Measurements from ENCODE around the gene ARL5C.
"Not testable (repeated sequence)": the region's sequence is repeated elsewhere in the genome, so short reads cannot be mapped to it uniquely, and the experiment has no call there.

The ARL5C gene

DNA sequence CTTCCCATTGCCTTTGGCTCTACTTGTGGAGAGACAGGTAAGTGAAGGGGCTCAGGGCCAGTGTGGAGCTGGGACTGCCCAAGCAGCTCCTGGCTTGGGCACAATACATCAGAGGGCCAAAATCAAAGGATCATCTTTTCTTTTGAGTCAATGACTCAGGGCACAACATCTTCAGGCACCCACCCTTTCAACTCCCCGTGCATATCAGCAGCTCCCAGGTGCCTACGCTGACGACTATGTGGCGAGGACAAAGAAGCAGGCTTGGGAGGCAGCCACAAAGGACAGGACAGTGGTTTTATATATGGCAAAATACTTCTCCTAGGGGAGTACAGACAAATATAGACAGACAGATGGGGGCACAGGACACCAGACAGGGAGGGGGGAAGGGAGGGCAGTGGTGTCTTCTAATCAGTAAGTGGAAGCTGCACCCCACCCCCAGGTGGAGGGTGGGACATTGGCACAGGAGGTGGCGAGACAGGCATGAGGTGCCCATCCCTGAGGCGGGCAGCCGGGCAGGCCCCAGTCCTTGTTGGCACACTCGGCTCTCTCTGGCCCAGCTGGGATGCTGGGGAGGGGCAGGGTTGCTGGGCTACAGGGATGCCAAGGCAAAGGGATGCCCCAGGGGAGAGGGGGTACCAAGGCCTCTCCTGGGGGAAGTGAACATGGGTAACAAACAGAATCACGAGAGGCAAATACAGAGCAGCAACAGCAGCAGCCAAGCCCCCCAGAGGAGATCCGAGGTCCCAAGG, 7.7 kb upstream of the ARL5C start:
- TF ChIP-seq, protein P1, sequence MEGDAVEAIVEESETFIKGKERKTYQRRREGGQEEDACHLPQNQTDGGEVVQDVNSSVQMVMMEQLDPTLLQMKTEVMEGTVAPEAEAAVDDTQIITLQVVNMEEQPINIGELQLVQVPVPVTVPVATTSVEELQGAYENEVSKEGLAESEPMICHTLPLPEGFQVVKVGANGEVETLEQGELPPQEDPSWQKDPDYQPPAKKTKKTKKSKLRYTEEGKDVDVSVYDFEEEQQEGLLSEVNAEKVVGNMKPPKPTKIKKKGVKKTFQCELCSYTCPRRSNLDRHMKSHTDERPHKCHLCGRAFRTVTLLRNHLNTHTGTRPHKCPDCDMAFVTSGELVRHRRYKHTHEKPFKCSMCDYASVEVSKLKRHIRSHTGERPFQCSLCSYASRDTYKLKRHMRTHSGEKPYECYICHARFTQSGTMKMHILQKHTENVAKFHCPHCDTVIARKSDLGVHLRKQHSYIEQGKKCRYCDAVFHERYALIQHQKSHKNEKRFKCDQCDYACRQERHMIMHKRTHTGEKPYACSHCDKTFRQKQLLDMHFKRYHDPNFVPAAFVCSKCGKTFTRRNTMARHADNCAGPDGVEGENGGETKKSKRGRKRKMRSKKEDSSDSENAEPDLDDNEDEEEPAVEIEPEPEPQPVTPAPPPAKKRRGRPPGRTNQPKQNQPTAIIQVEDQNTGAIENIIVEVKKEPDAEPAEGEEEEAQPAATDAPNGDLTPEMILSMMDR (IDR thresholded peaks at IDR 0.05; ENCODE audit: borderline replicate concordance, insufficient read depth, low read depth, low read length) = no peak
- H3K4me3 ChIP-seq (ENCODE audit: low read depth, low read length) = no peak overlapping the region

DNA sequence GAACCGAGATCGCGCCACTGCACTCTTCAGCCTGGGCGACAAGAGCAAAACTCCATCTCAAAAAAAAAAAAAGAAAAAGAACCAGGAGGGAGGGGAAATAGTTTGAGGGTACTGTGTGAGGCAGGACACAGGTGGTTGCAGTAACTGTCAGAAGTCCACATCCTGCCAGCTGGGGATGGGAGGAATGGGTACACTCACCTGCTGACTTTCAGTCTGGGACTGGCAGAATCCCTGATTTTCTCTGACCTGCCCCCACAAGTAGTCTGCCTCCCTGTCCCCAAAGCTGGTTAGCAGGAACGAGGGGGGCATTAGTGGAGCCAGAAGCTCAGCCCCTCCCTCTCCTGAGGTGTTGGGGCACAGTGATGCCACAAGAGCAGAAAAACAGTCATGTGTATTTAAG, 7.1 kb upstream of the ARL5C start:
- TF ChIP-seq, protein P1 (IDR thresholded peaks at IDR 0.05; ENCODE audit: borderline replicate concordance, insufficient read depth, low read depth, low read length) = no peak
- H3K4me3 ChIP-seq (ENCODE audit: low read depth, low read length) = no peak overlapping the region

DNA sequence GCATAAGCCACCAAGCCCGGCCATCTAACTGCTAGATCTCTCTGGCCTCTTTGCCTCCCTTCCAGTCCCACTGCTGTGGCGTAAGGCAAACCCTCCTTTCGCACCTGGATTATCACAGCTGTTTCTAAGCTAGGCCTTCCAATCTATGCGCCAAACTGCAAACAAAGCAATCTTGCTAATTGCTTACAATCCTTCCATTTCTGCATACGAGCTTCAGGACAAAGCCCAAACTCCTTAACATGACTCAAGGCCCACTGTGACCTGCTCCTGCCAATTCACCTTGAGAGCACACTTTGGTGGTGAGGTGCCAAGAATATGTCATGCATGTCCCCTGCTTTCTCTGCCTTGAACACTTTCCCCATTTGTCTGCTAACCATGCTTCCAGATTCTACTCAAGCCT, 6.0 kb upstream of the ARL5C start:
- TF ChIP-seq, protein P1 (IDR thresholded peaks at IDR 0.05; ENCODE audit: borderline replicate concordance, insufficient read depth, low read depth, low read length) = no peak
- no peak overlapping the region for H3K4me3 ChIP-seq (ENCODE audit: low read depth, low read length)

DNA sequence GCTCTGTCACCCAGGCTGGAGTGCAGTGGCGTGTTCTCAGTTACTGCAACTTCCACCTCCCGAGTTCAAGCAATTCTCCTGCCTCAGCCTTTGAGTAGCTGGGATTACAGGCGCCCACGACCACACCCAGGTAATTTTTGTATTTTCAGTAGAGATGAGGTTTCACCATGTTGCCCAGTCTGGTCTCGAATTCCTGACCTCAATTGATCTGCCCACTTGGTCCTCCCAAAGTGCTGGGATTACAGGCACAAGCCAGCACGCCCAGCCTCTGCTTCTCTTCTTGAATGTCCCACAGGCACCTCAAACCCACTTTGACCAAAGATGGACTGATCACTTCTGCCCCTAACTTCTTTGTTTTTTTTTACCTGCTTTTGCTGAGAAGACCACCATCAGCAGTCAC, 4.6 kb upstream of the ARL5C start:
- no peak overlapping the region for H3K4me3 ChIP-seq (ENCODE audit: low read depth, low read length)
- TF ChIP-seq, protein P1 (IDR thresholded peaks at IDR 0.05; ENCODE audit: borderline replicate concordance, insufficient read depth, low read depth, low read length) = no peak

DNA sequence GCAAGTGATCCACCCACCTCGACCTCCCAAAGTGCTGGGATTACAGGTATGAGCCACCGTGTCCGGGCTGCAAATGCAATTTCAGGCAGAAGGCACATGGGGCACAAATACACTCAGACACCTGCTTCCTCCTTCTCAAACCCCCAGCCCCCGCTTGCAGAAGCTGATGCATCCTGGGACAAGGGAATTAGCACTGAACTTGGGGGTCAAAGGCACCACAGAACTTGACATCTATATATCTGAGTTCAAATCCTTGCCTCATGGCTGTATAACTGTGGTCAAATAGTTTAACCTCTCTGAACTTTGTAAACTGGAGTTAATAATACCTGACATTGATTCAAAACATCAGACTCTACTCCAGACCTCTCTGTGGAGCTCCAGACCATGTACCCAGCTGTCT, 4.1 kb upstream of the ARL5C start:
- H3K4me3 ChIP-seq (ENCODE audit: low read depth, low read length) = no peak overlapping the region
- TF ChIP-seq, protein P1 (IDR thresholded peaks at IDR 0.05; ENCODE audit: borderline replicate concordance, insufficient read depth, low read depth, low read length) = no peak

DNA sequence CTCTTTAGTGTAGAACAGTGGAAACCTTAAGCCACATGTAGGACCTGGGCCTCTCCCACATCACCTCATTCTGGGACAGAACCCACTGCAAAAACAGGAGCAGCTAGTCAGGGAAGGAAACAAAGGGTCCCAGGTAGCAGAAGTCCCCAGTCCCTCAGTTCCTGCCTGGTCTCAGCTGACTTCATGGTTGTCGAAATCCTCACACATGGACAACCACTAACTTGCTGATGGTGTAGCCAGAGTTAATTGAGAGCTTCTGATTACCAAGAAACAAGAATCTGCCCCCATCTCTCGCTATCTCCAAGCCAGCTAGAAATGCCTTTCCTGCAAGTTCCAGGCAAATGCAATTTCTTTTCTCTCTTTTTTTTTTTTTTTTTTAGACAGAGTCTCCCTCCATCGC, 3.6 kb upstream of the ARL5C start:
- H3K4me3 ChIP-seq (ENCODE audit: low read depth, low read length) = no peak overlapping the region
- TF ChIP-seq, protein P1 (IDR thresholded peaks at IDR 0.05; ENCODE audit: borderline replicate concordance, insufficient read depth, low read depth, low read length) = no peak

DNA sequence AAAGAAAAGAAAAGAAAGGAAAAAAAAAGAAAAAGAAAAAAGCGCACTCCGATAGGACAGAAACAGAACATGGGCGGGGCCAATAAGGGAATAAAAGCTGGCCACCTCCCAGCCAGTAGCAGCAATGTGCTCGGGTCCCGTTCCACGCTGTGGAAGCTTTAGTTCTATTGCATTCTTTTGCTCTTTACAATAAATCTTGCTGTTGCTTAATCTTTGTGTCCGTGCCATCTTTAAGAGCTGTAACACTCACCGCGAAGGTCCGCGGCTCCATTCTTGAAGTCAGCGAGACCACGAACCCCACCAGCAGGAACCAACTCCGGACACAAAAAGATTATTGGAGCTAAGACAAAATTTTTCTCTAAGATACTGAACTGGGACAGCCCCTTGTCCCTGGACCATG, 3.1 kb upstream of the ARL5C start:
- no peak overlapping the region for H3K4me3 ChIP-seq (ENCODE audit: low read depth, low read length)
- TF ChIP-seq, protein P1 (IDR thresholded peaks at IDR 0.05; ENCODE audit: borderline replicate concordance, insufficient read depth, low read depth, low read length) = no peak

DNA sequence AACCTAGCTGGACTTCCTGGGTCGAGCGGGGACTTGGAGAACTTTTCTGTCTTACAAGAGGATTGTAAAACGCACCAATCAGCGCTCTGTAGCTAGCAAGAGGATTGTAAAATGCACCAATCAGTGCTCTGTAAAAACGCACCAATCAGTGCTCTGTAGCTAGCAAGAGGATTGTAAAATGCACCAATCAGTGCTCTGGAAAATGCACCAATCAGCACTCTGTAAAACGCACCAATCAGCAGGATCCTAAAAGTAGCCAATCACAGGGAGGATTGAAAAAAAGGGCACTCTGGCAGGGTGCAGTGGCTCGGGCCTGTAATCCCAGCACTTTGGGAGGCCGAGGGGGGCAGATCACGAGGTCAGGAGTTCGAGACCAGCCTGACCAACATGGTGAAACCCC, 2.5 kb upstream of the ARL5C start:
- not testable (repeated sequence) for H3K4me3 ChIP-seq (ENCODE audit: low read depth, low read length)

Measured in GM12875 (cell line).